ENCODE results near the gene KDM2A.

GRCh38 chr11:67261946-67262681 lies 143.1 kb downstream of the KDM2A start:
- TF ChIP-seq GATA2 (IDR thresholded peaks at IDR 0.05; ENCODE audit: low read depth, low read length) (no peak), GATA3 (IDR thresholded peaks at IDR 0.05; ENCODE audit: low read depth, low read length) (no peak)
